Mesodermal cell (in vitro differentiated cells): Measurements from ENCODE around the gene APBA2.

Source experiments
- H3K27ac ChIP-seq: 2 replicates; pipeline ENCODE4 v1.7.0; 2013; ENCODE audit warnings: mild to moderate bottlenecking, low read depth, low read length, moderate library complexity; ENCODE audit not compliant: severe bottlenecking
- H3K36me3 ChIP-seq: 2 replicates; pipeline ENCODE4 v1.7.1; 2013; ENCODE audit warnings: mild to moderate bottlenecking, low read length, moderate library complexity; ENCODE audit not compliant: control insufficient read depth, insufficient read depth
- H3K4me1 ChIP-seq: one replicate; pipeline ENCODE4 v1.7.1; 2013; ENCODE audit warnings: mild to moderate bottlenecking, low read length; ENCODE audit not compliant: insufficient read depth, control insufficient read depth, poor library complexity, severe bottlenecking
- H3K4me3 ChIP-seq: 2 replicates; pipeline ENCODE4 v1.7.0; 2013; ENCODE audit warnings: low read length, control low read depth, mild to moderate bottlenecking; ENCODE audit not compliant: insufficient read depth, poor library complexity, severe bottlenecking; ENCODE audit errors: extremely low read depth
- H3K9me3 ChIP-seq: 2 replicates; pipeline ENCODE4 v1.7.1; 2013; ENCODE audit warnings: mild to moderate bottlenecking, low read length, moderate library complexity; ENCODE audit not compliant: control insufficient read depth
- WGBS, 2 experiments: methylation state at CpG; one replicate each; pipeline ENCODE4 v1.1.5; 2013; ENCODE audit warnings: missing lambda C conversion rate in 2 of 2; ENCODE audit not compliant: insufficient coverage in 2 of 2; 5-methylcytosine and 5-hydroxymethylcytosine counted together

The APBA2 gene

DNA sequence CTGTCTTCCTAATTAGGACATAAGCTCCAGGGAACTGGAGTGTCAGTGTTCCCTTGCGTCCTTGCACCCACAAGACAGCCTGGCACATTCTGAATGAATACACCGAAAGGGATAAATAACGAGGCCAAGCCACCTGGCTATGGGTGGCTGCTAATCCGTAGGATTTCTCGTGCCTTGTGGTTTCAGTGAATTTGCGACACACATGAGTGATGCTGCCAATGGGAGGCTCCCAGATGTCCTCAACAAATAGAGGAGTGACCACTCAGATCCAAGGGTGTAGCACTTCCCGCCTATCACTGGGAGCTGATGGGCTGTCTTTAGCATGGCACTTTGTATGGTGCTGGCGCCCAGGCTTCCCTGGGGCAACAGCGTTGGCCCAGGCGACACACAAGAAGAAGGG lies 43.4 kb downstream of the APBA2 start:
- Histone ChIP-seq H3K9me3 (no peaks in the 10 kb centered on the region), H3K27ac (no peak overlapping the region), H3K4me3 (no peak overlapping the region), H3K4me1 (no peaks in the 10 kb centered on the region), H3K36me3 (no peaks in the 10 kb centered on the region)
- WGBS, 2 experiments: 95 to 97% methylated on average over 10 of the region's 10 CpGs

DNA sequence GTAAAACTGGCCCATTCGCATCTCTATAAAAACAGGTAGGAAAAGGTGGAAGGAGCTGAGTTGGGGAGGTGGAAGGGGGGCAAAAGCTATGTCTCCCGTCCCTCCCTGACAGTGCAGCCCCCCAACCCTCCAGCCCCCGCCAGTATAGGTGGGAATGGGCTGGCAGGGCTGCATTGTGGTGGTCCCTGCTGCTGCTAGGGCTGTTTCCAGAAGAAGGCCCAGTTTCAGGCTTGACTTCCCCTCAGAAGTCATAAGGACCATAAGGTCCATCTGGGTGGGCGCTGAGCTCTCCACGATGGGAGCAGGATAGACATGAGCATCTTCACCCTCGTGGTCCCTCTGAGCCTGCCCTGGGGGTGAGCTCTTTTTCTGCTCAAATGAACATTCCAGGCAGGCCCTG lies 44.2 kb downstream of the APBA2 start:
- 82 to 96% methylated on average over 3 to 4 of the region's 6 CpGs for WGBS, 2 experiments
- no peaks in the 10 kb centered on the region for H3K9me3 ChIP-seq
- no peak overlapping the region for H3K4me3 ChIP-seq
- no peaks in the 10 kb centered on the region for H3K36me3 ChIP-seq
- no peaks in the 10 kb centered on the region for H3K4me1 ChIP-seq
- no peak overlapping the region for H3K27ac ChIP-seq

GRCh38 chr15:28930476-28931291 lies 44.9 kb downstream of the APBA2 start:
- WGBS, 2 experiments: 88 to 96% methylated on average over 12 of the region's 16 CpGs
- no peaks in the 10 kb centered on the region for H3K9me3 ChIP-seq
- no peak overlapping the region for H3K27ac ChIP-seq
- no peaks in the 10 kb centered on the region for H3K4me1 ChIP-seq
- H3K36me3 ChIP-seq: no peaks in the 10 kb centered on the region
- H3K4me3 ChIP-seq: no peak overlapping the region

GRCh38 chr15:28931828-28932227 lies 46.1 kb downstream of the APBA2 start:
- Histone ChIP-seq H3K36me3 (no peaks in the 10 kb centered on the region), H3K9me3 (no peaks in the 10 kb centered on the region), H3K4me3 (no peak overlapping the region), H3K27ac (no peak overlapping the region), H3K4me1 (peaks cover 8% of the 10 kb centered on the region)
- WGBS, 2 experiments: 88 to 92% methylated on average over 2 to 4 of the region's 4 CpGs

DNA sequence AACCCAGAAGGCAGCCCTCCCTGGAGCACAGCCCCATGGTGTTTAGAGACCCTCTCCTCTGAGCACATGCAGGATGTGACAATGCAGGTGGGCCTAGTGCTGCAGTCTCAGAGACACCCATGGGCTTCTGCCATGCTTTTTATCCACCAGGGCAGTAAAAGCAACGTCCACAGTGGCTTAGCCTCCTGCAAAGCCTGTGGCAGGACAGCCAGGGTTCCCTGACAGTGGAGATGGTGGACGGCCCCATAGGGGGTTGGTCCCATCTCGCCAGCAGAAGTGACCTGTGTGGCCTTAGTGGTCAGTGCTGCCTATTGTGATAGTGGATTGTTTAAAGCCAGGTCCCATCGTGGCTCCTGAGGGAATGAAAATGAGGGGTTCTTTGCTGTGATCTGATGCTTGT lies 46.6 kb downstream of the APBA2 start:
- no peaks in the 10 kb centered on the region for H3K36me3 ChIP-seq
- peaks cover 8% of the 10 kb centered on the region for H3K4me1 ChIP-seq
- no peak overlapping the region for H3K27ac ChIP-seq
- no peak overlapping the region for H3K4me3 ChIP-seq
- 89% methylated on average over 1 to 4 of the region's 4 CpGs for WGBS, 2 experiments
- H3K9me3 ChIP-seq: no peaks in the 10 kb centered on the region

GRCh38 chr15:28933710-28934445 lies 48.1 kb downstream of the APBA2 start:
- Histone ChIP-seq H3K36me3 (no peaks in the 10 kb centered on the region), H3K4me3 (no peak overlapping the region), H3K9me3 (no peaks in the 10 kb centered on the region), H3K4me1 (peaks cover 8% of the 10 kb centered on the region), H3K27ac (no peak overlapping the region)
- WGBS, 2 experiments: 77 to 82% methylated on average over 8 to 9 of the region's 9 CpGs

GRCh38 chr15:28934645-28935044 lies 48.9 kb downstream of the APBA2 start:
- 96 to 97% methylated on average over 6 of the region's 6 CpGs for WGBS, 2 experiments
- Histone ChIP-seq H3K9me3 (no peaks in the 10 kb centered on the region), H3K36me3 (no peaks in the 10 kb centered on the region), H3K27ac (no peak overlapping the region), H3K4me3 (no peak overlapping the region), H3K4me1 (peaks cover 8% of the 10 kb centered on the region)

- 52 to 60% methylated on average over 6 of the region's 6 CpGs for WGBS, 2 experiments
- Histone ChIP-seq H3K36me3 (no peaks in the 10 kb centered on the region), H3K27ac (no peak overlapping the region), H3K9me3 (no peaks in the 10 kb centered on the region), H3K4me1 (peaks cover 8% of the 10 kb centered on the region), H3K4me3 (no peak overlapping the region)
Measured at GRCh38 chr15:28935316-28935715, 49.5 kb downstream of the APBA2 start.

DNA sequence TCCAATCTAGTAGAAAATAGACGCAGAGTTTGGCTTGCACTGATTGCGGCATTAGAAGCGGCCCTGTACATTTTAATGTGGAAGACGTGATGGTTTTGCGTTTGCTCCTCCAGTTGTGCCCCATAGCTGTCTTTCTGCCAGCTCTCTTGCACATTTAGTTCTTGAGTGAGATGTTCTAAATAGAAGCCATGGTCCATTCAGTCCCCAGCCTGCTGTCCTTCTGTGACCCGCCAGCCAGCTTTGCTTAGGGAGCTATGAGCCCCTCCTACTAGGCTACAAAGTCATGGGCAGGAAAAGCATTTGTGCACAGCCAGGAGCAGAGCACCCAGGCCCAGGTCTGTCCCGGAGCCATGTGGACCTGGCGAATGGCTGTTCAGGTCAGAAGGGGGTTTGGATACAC lies 50.3 kb downstream of the APBA2 start:
- no peaks in the 10 kb centered on the region for H3K36me3 ChIP-seq
- 94 to 99% methylated on average over 8 of the region's 8 CpGs for WGBS, 2 experiments
- no peaks in the 10 kb centered on the region for H3K9me3 ChIP-seq
- no peak overlapping the region for H3K27ac ChIP-seq
- peaks cover 8% of the 10 kb centered on the region for H3K4me1 ChIP-seq
- H3K4me3 ChIP-seq: no peak overlapping the region

DNA sequence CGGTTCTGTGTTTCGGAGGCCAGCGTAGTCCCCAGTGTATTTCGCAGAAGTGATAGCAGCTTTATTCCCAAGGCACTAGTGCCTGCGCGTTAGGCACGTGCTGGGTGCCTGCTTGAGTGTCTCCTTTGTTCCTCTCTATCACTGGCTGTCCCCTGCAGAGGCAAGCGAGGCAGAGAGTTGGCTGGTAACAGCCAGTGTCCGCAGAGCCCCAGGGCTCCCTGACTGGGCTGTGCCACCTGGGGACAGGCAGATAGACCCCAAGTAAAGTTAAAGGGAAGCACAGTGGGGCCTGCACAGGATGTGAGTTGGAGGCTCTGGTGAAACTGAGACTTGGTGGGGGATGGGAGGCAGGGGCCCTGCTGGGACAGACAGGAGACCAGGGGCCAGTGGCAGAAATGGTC lies 50.7 kb downstream of the APBA2 start:
- Histone ChIP-seq H3K4me1 (peaks cover 8% of the 10 kb centered on the region), H3K36me3 (no peaks in the 10 kb centered on the region), H3K4me3 (no peak overlapping the region), H3K27ac (no peak overlapping the region), H3K9me3 (no peaks in the 10 kb centered on the region)
- 82 to 88% methylated on average over 8 to 9 of the region's 9 CpGs for WGBS, 2 experiments

DNA sequence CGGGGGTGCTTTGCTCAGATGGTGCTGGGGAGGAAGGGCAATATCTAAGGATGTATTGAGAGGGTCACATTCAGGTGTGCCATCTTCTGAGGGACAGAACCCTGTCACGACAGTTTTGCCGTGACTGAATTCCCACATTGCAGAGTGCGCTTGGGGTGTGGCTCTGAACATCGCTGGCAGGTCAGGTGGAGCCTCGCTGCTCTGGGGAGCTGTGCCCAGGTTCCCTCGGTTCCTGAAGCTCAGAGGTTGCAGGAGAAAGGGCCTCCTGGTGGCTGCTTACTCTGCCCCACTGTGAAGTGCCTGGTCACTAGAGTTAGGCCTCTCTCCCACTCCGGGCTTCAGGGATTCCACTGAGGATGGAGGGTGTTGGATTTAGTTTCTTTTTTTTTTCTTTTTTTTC lies 51.5 kb downstream of the APBA2 start:
- H3K27ac ChIP-seq: no peak overlapping the region
- H3K36me3 ChIP-seq: no peaks in the 10 kb centered on the region
- no peaks in the 10 kb centered on the region for H3K9me3 ChIP-seq
- H3K4me1 ChIP-seq: peaks cover 8% of the 10 kb centered on the region
- H3K4me3 ChIP-seq: no peak overlapping the region
- 96% methylated on average over 6 to 7 of the region's 8 CpGs for WGBS, 2 experiments
